A549 (cell line): ENCODE measurements around the gene STOML2. TPM values are rescaled to one million over a fixed set of nuclear protein-coding genes. Genes with fewer than 3 reads are reported as not detected.

Experiments used
- ATAC-seq, 2 experiments: fragments of 200-7000 bp in 1 of 2; fragments of >200 bp in 1 of 2; cut with Nextera tagmentation in 1 of 2; cut with Tn5 transposase in 1 of 2; 3 replicates each; pipeline versions ENCODE4 v1.8.0 to v1.9.1; 2018 to 2020; ENCODE audit warnings: mild to moderate bottlenecking in 1 of 2, moderate library complexity in 1 of 2
- CTCF ChIA-PET: fragments of 300-600 bp; sonication (Branson Sonifier 250); formaldehyde crosslinking; extraction: SDS; loops from one replicate; lab custom pipeline; 2021; ENCODE audit warnings: antibody characterized with exemption, inconsistent platforms; lab: Yijun Ruan, JAX
- POLR2A ChIA-PET: fragments of 350-600 bp; formaldehyde crosslinking; extraction: SDS; loops from one replicate; lab custom pipeline; 2021; ENCODE audit warnings: antibody characterized with exemption, inconsistent platforms; lab: Yijun Ruan, JAX
- DNase-seq, 2 experiments: peaks; one replicate each; pipeline versions ENCODE4 v3.0.0 to v3.0.0-alpha.2; 2011 to 2016; ENCODE audit warnings: low read depth in 1 of 2, low spot score in 1 of 2
- FAIRE-seq: peaks from 2 replicates; lab custom pipeline; 2011; peaks lifted over from hg19 to GRCh38; lab: Jason Lieb, UNC
- H3K27ac ChIP-seq, 2 experiments: fragments of >200 bp; sonication (Bioruptor Twin); formaldehyde crosslinking; 3 replicates each; pipeline ENCODE4 v1.5.1; 2016 to 2017
- H3K4me1 ChIP-seq: fragments of >200 bp; sonication (Bioruptor Twin); formaldehyde crosslinking; 3 replicates; pipeline ENCODE4 v1.6.1; 2016
- H3K4me2 ChIP-seq: fragments of >200 bp; sonication (Bioruptor Twin); formaldehyde crosslinking; 3 replicates; pipeline ENCODE4 v1.6.1; 2016
- H3K4me3 ChIP-seq: fragments of >200 bp; sonication (Bioruptor Twin); formaldehyde crosslinking; 3 replicates; pipeline ENCODE4 v1.5.1; 2016
- H3K9me3 ChIP-seq: fragments of >200 bp; sonication (Bioruptor Twin); formaldehyde crosslinking; 3 replicates; pipeline ENCODE4 v1.6.1; 2016
- BHLHE40 ChIP-seq: IDR thresholded peaks from 2 replicates; pipeline ENCODE4 v1.6.1; 2012; ENCODE audit warnings: low read depth, low read length, inconsistent platforms
- CBX8 ChIP-seq: fragments of 200-600 bp; sonication (generic); IDR thresholded peaks from 2 replicates; pipeline ENCODE4 v1.6.1; 2016
- CHD2 ChIP-seq: fragments of 150-350 bp; IDR thresholded peaks from 2 replicates; pipeline ENCODE4 v1.6.1; 2014; ENCODE audit warnings: low read length; ENCODE audit not compliant: partially characterized antibody
- CHD4 ChIP-seq: fragments of 200-600 bp; sonication (generic); IDR thresholded peaks from 2 replicates; pipeline ENCODE4 v1.6.1; 2016; ENCODE audit warnings: antibody characterized with exemption, mild to moderate bottlenecking, borderline replicate concordance
- EHMT2 ChIP-seq: fragments of 200-600 bp; sonication (generic); IDR thresholded peaks from 2 replicates; pipeline ENCODE4 v1.6.1; 2016; ENCODE audit warnings: antibody characterized with exemption, low read depth, mild to moderate bottlenecking, moderate library complexity
- JUNB ChIP-seq: fragments of >200 bp; sonication (Bioruptor Twin); formaldehyde crosslinking; IDR thresholded peaks from 2 replicates; pipeline ENCODE4 v1.6.1; 2016
- KDM1A ChIP-seq: fragments of 200-600 bp; sonication (generic); IDR thresholded peaks from 2 replicates; pipeline ENCODE4 v1.6.1; 2016; ENCODE audit warnings: low read depth, mild to moderate bottlenecking
- MAZ ChIP-seq: fragments of 150-350 bp; IDR thresholded peaks from 2 replicates; pipeline ENCODE4 v1.6.1; 2014; ENCODE audit warnings: antibody characterized with exemption, low read depth, low read length, borderline replicate concordance
- MYC ChIP-seq: IDR thresholded peaks from 2 replicates; pipeline ENCODE4 v1.6.1; 2012; ENCODE audit warnings: mild to moderate bottlenecking, inconsistent platforms, low read length, improper control_type of control experiment, borderline replicate concordance
- NFE2L2 ChIP-seq: fragments of 150-350 bp; conservative IDR thresholded peaks from 2 replicates; pipeline ENCODE4 v1.6.1; 2014; ENCODE audit warnings: low read length
- POLR2A ChIP-seq: IDR thresholded peaks from 2 replicates; pipeline ENCODE4 v1.6.1; 2012; ENCODE audit warnings: mild to moderate bottlenecking, low read length
- RAD21 ChIP-seq, 2 experiments: fragments of >200 bp in 1 of 2; sonication (Bioruptor Twin) in 1 of 2; formaldehyde crosslinking in 1 of 2; IDR thresholded peaks in 1 of 2; conservative IDR thresholded peaks in 1 of 2; 2 replicates in 1 of 2; 3 replicates in 1 of 2; pipeline ENCODE4 v1.6.1; 2012 to 2018; ENCODE audit warnings: inconsistent platforms in 1 of 2
- SMC3 ChIP-seq: fragments of >200 bp; sonication (Bioruptor Twin); formaldehyde crosslinking; IDR thresholded peaks from 3 replicates; pipeline ENCODE4 v1.6.1; 2018; ENCODE audit warnings: inconsistent platforms
- ZC3H11A ChIP-seq: fragments of 450-650 bp; IDR thresholded peaks from 2 replicates; pipeline ENCODE4 v1.6.1; 2014; ENCODE audit warnings: antibody characterized with exemption, mild to moderate bottlenecking
- ZFP36 ChIP-seq: fragments of 450-650 bp; IDR thresholded peaks from 2 replicates; pipeline ENCODE4 v1.6.1; 2014; ENCODE audit warnings: borderline replicate concordance; ENCODE audit not compliant: partially characterized antibody
- WGBS: methylation state at CpG from one replicate; pipeline ENCODE4 v1.1.6; 2017; ENCODE audit errors: missing lambda C conversion rate; 5-methylcytosine and 5-hydroxymethylcytosine counted together
- polyA plus RNA-seq, 4 experiments: library from polyadenylated mRNA; depleted of rRNA in 3 of 4; stranded (reverse); fragments of >200 nt; fragmentation: RNase III in 1 of 4; extraction: RNeasy Plus Mini Kit Qiagen cat#74134 plus additional on column Dnase treatment in 1 of 4; gene quantifications; 2 replicates in 3 of 4; 3 replicates in 1 of 4; pipeline ENCODE4 v1.2.3, GENCODE V29; 2011 to 2017
- TF ChIP-seq, protein P1 (sequence below): fragments of 150-350 bp; IDR thresholded peaks from 2 replicates; pipeline ENCODE4 v1.6.1; 2014; ENCODE audit warnings: low read depth, mild to moderate bottlenecking, low read length
- TF ChIP-seq, protein P2 (sequence below): fragments of 450-650 bp; IDR thresholded peaks from 2 replicates; pipeline ENCODE4 v1.6.1; 2014; ENCODE audit warnings: antibody characterized with exemption
- TF ChIP-seq, protein P3 (sequence below): IDR thresholded peaks from 2 replicates; pipeline ENCODE4 v1.6.1; 2012; ENCODE audit warnings: low read depth, borderline replicate concordance
- TF ChIP-seq, protein P4 (sequence below): fragments of >200 bp; sonication (Bioruptor Twin); formaldehyde crosslinking; IDR thresholded peaks from 3 replicates; pipeline ENCODE4 v1.6.1; 2016
- TF ChIP-seq, protein P5 (sequence below): fragments of 200-600 bp; sonication (generic); IDR thresholded peaks from 2 replicates; pipeline ENCODE4 v1.6.1; 2016; ENCODE audit warnings: antibody characterized with exemption, mild to moderate bottlenecking, moderate library complexity
- TF ChIP-seq, protein P6 (sequence below): fragments of 250-450 bp; sonication (Bioruptor Pico); IDR thresholded peaks from 2 replicates; pipeline ENCODE4 v1.5.0; 2021; ENCODE audit warnings: mild to moderate bottlenecking, moderate library complexity, borderline replicate concordance

STOML2 gene
- polyA plus RNA-seq, 2 of the 4 experiments (the other 2 are of a cell fraction) = 189 to 196 TPM

DNA sequence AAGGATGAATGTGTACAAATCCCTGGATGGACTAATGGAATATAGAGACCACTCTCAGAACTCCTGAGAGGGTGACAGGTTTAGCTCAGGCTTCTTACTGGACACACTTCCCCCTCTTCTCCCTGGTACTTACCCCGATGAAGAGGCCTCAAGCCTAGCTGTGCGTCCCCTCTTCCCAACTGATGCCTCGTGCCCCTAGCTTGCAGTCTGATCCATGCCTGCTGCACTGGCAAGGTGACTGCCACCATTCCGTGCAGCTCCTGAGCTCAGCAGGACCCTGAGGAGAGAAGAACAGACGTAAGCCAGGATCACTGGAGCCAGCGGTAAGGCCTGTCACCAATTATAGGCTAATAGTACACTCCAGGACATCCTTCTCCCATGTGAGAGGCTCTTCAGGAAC lies 5.5 kb upstream of the STOML2 start (continued):
- TF ChIP-seq, protein P1, sequence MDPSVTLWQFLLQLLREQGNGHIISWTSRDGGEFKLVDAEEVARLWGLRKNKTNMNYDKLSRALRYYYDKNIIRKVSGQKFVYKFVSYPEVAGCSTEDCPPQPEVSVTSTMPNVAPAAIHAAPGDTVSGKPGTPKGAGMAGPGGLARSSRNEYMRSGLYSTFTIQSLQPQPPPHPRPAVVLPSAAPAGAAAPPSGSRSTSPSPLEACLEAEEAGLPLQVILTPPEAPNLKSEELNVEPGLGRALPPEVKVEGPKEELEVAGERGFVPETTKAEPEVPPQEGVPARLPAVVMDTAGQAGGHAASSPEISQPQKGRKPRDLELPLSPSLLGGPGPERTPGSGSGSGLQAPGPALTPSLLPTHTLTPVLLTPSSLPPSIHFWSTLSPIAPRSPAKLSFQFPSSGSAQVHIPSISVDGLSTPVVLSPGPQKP = no peak
- no peak for TF ChIP-seq RAD21 (conservative IDR thresholded peaks at IDR 0.05 in 1 of 2, IDR thresholded peaks at IDR 0.05 in 1 of 2)
- TF ChIP-seq, all 56 proteins: peak for 0

DNA sequence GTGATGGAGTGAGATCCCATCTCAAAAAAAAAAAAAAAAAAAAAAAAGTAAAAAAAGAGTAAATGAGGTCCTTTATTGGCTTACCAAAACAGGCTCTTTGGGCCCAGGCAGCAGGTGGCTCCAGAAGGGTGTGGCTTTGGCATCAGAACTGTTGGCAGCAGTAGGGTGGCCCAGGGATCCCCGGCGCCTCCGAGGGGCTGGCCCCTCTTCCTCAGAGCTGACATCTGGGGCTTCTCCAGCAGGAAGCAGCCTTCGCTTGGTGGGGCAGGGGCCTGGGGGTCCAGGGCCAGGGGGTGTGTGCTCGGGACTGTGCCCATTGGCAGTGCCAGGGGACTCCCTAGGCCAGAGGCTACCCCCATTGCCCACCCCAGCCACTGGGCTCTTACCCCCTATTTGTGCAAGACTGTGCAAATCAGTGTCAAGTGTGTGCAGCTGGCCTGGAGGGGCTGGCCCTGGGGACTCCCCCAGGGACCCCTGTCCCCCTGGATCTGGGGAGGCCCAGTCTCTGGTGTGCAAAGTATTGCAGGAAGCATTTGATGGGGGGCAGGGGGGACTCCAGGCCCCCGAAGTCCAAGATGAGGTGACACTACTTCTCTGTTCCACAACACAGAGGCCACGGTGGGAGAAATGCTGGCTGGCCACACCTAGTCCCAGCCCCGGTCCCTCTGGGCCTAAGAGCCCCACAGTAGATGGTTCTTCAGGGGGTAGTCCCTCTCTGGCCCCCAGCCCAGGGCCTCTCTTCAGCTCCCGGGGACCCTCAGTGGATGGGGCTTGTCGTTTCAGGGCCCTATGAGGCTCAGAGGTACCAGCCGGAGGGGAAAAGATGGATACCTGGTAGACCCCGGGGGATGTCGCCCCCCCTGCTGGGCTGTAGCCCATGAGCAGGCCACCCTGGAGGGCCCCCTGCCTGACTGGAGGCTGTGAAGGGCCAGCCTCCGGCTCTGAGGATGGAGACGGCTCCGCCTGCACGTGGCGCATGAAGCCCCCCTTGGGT lies 4.7 kb upstream of the STOML2 start:
- H3K4me2 ChIP-seq = no peak overlapping the region
- no peak for TF ChIP-seq SMC3
- TF ChIP-seq, protein P1 = no peak
- TF ChIP-seq MAZ = no peak
- TF ChIP-seq, protein P2, sequence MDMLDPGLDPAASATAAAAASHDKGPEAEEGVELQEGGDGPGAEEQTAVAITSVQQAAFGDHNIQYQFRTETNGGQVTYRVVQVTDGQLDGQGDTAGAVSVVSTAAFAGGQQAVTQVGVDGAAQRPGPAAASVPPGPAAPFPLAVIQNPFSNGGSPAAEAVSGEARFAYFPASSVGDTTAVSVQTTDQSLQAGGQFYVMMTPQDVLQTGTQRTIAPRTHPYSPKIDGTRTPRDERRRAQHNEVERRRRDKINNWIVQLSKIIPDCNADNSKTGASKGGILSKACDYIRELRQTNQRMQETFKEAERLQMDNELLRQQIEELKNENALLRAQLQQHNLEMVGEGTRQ = no peak
- TF ChIP-seq, protein P3, sequence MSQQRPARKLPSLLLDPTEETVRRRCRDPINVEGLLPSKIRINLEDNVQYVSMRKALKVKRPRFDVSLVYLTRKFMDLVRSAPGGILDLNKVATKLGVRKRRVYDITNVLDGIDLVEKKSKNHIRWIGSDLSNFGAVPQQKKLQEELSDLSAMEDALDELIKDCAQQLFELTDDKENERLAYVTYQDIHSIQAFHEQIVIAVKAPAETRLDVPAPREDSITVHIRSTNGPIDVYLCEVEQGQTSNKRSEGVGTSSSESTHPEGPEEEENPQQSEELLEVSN = no peak
- TF ChIP-seq, protein P4, sequence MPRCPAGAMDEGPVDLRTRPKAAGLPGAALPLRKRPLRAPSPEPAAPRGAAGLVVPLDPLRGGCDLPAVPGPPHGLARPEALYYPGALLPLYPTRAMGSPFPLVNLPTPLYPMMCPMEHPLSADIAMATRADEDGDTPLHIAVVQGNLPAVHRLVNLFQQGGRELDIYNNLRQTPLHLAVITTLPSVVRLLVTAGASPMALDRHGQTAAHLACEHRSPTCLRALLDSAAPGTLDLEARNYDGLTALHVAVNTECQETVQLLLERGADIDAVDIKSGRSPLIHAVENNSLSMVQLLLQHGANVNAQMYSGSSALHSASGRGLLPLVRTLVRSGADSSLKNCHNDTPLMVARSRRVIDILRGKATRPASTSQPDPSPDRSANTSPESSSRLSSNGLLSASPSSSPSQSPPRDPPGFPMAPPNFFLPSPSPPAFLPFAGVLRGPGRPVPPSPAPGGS = no peak
- no peak for TF ChIP-seq NFE2L2
- no peak for TF ChIP-seq CHD2
- no peak for TF ChIP-seq ZFP36
- TF ChIP-seq, protein P5, sequence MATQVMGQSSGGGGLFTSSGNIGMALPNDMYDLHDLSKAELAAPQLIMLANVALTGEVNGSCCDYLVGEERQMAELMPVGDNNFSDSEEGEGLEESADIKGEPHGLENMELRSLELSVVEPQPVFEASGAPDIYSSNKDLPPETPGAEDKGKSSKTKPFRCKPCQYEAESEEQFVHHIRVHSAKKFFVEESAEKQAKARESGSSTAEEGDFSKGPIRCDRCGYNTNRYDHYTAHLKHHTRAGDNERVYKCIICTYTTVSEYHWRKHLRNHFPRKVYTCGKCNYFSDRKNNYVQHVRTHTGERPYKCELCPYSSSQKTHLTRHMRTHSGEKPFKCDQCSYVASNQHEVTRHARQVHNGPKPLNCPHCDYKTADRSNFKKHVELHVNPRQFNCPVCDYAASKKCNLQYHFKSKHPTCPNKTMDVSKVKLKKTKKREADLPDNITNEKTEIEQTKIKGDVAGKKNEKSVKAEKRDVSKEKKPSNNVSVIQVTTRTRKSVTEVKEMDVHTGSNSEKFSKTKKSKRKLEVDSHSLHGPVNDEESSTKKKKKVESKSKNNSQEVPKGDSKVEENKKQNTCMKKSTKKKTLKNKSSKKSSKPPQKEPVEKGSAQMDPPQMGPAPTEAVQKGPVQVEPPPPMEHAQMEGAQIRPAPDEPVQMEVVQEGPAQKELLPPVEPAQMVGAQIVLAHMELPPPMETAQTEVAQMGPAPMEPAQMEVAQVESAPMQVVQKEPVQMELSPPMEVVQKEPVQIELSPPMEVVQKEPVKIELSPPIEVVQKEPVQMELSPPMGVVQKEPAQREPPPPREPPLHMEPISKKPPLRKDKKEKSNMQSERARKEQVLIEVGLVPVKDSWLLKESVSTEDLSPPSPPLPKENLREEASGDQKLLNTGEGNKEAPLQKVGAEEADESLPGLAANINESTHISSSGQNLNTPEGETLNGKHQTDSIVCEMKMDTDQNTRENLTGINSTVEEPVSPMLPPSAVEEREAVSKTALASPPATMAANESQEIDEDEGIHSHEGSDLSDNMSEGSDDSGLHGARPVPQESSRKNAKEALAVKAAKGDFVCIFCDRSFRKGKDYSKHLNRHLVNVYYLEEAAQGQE = no peak
- no peak for TF ChIP-seq BHLHE40
- TF ChIP-seq EHMT2 = no peak
- no peak for TF ChIP-seq KDM1A
- no peak for TF ChIP-seq CBX8
- TF ChIP-seq MYC = no peak
- no peak for TF ChIP-seq ZC3H11A
- TF ChIP-seq, protein P6, sequence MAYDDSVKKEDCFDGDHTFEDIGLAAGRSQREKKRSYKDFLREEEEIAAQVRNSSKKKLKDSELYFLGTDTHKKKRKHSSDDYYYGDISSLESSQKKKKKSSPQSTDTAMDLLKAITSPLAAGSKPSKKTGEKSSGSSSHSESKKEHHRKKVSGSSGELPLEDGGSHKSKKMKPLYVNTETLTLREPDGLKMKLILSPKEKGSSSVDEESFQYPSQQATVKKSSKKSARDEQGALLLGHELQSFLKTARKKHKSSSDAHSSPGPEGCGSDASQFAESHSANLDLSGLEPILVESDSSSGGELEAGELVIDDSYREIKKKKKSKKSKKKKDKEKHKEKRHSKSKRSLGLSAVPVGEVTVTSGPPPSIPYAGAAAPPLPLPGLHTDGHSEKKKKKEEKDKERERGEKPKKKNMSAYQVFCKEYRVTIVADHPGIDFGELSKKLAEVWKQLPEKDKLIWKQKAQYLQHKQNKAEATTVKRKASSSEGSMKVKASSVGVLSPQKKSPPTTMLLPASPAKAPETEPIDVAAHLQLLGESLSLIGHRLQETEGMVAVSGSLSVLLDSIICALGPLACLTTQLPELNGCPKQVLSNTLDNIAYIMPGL (CRISPR knock-in tag) = no peak
- TF ChIP-seq POLR2A = no peak
- TF ChIP-seq CHD4 = no peak
- TF ChIP-seq JUNB = no peak
- ChIA-PET POLR2A (interaction anchor here (0.6 to 1.1 kb wide), 2 partner anchors 11 to 583 kb away, joined by 3 to 5 read pairs; no protein-coding TSS in a partner anchor), CTCF (interaction anchor here (0.8 to 15.8 kb wide), 6 partner anchors 12 to 539 kb away, joined by 3 to 110 read pairs (median 4); partner anchors contain the start of gene PIGO)
- H3K9me3 ChIP-seq = no peaks in the 10 kb centered on the region
- peaks cover 31% of the 10 kb centered on the region for H3K4me1 ChIP-seq
- WGBS = 78% methylated on average over 13 of the region's 18 CpGs
- H3K27ac ChIP-seq = no peak overlapping the region
- FAIRE-seq (no peak), ATAC-seq (no peak), DNase-seq (no peak)
- H3K4me3 ChIP-seq = no peak overlapping the region
